ENCODE data around the gene BRSK2.

Gene BRSK2

DNA sequence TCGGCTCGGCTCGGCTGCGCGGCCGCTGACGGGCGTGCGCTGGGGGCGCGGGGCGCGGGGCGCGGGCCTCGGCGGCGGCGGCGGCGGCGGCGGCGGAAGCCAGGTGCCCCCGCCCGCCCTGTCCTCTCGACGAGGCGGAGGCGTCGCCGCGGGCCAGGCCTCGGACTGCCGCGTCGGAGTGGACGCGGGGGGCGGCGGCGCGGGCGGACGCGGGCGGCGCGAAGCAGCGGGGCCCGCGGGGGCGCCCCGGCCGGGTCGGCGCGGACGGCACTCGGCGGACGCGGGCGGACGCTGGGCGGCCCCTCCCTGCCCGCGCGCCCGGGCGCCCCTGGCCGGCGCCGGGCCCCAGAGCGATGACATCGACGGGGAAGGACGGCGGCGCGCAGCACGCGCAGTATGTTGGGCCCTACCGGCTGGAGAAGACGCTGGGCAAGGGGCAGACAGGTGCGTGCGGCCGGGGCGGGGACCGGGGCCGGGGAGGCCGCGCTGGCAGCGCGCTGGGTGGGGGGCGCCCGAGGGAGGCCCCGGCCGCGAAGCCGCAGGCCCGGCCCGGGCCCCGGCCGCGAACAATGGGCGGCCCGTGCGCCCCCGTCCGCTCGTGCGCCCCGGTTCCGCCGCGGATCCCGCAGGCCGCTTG lies at the start of gene BRSK2:
BRSK2 (plus strand) TSS at position 3 of the 637 bp plus-strand sequence; CDS start at position 354, 351 bp downstream.
- TF ChIP-seq CEBPB (IDR thresholded peaks at IDR 0.05) (no peak), NFIC (IDR thresholded peaks at IDR 0.05) (no peak), EP300 (IDR thresholded peaks at IDR 0.05; ENCODE audit: borderline replicate concordance) (no peak), TEAD4 (IDR thresholded peaks at IDR 0.05) (no peak)
- TF ChIP-seq, protein P1, sequence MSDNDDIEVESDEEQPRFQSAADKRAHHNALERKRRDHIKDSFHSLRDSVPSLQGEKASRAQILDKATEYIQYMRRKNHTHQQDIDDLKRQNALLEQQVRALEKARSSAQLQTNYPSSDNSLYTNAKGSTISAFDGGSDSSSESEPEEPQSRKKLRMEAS (IDR thresholded peaks at IDR 0.05): no peak; the same call in 1 of the 2 replicates
- TF ChIP-seq, protein P2, sequence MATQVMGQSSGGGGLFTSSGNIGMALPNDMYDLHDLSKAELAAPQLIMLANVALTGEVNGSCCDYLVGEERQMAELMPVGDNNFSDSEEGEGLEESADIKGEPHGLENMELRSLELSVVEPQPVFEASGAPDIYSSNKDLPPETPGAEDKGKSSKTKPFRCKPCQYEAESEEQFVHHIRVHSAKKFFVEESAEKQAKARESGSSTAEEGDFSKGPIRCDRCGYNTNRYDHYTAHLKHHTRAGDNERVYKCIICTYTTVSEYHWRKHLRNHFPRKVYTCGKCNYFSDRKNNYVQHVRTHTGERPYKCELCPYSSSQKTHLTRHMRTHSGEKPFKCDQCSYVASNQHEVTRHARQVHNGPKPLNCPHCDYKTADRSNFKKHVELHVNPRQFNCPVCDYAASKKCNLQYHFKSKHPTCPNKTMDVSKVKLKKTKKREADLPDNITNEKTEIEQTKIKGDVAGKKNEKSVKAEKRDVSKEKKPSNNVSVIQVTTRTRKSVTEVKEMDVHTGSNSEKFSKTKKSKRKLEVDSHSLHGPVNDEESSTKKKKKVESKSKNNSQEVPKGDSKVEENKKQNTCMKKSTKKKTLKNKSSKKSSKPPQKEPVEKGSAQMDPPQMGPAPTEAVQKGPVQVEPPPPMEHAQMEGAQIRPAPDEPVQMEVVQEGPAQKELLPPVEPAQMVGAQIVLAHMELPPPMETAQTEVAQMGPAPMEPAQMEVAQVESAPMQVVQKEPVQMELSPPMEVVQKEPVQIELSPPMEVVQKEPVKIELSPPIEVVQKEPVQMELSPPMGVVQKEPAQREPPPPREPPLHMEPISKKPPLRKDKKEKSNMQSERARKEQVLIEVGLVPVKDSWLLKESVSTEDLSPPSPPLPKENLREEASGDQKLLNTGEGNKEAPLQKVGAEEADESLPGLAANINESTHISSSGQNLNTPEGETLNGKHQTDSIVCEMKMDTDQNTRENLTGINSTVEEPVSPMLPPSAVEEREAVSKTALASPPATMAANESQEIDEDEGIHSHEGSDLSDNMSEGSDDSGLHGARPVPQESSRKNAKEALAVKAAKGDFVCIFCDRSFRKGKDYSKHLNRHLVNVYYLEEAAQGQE (IDR thresholded peaks at IDR 0.05; ENCODE audit: low read depth): no peak

DNA sequence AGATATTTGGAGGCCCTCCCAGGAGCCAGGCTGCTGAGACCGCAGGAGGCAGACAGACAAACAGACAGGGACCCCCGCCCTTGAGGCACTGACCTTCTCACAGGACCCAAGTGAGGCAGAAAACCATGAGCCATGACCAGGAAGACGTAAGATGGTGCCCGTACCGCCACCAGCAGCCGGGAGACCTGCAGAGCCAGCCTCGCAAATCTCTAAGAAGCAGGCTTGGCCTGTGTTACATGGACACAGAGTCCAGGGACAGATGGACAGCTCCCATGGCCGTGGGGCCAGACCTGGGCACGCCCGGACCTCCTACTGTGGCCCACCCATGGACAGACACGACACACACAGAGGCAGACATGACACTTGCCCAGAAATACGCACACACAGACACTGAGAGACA lies 49.6 kb upstream of the BRSK2 start:
- TF ChIP-seq, protein P2 (IDR thresholded peaks at IDR 0.05; ENCODE audit: low read depth): peak; percentile 28; the same call in 1 of the 2 replicates
- no peak for TF ChIP-seq EP300 (IDR thresholded peaks at IDR 0.05; ENCODE audit: borderline replicate concordance)

DNA sequence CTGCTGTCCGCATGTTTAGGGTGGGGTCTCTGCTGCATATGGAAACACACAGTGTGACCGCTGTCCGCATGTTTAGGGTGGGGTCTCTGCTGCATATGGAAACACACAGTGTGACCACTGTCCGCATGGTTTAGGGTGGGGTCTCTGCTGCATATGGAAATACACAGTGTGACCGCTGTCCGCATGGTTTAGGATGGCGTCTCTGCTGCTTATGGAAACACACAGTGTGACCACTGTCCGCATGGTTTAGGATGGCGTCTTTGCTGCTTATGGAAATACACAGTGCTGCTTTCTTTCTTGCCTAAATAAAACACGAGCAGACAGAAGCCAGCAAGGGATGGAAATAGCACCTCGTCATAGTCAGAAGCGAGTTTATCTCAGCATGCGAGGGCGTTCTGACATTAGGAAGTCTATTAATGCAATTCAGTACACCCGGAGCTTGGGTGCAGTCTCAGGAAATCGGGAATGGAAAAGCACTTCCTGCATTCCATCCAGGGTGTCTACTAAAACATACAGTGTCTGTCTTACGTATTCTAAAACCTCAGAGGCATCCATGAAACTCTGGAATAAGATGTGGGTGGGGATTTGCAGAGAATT lies 47.7 kb upstream of the BRSK2 start:
- TF ChIP-seq RAD21 (IDR thresholded peaks at IDR 0.05; ENCODE audit: low read depth) (no peak), TAF1 (IDR thresholded peaks at IDR 0.05; ENCODE audit: low read depth) (no peak), ZBTB7A (IDR thresholded peaks at IDR 0.05; ENCODE audit: low read depth) (no peak), FOXM1 (IDR thresholded peaks at IDR 0.05; ENCODE audit: borderline replicate concordance, low read depth) (no peak), TEAD4 (IDR thresholded peaks at IDR 0.05) (no peak), EGR1 (IDR thresholded peaks at IDR 0.05) (no peak), EP300 (IDR thresholded peaks at IDR 0.05; ENCODE audit: borderline replicate concordance) (no peak), CREB1 (IDR thresholded peaks at IDR 0.05; ENCODE audit: low read depth) (no peak), CEBPB (IDR thresholded peaks at IDR 0.05) (no peak), TCF12 (IDR thresholded peaks at IDR 0.05; ENCODE audit: low read depth) (no peak), YY1 (IDR thresholded peaks at IDR 0.05; ENCODE audit: low read depth) (no peak), NFIC (IDR thresholded peaks at IDR 0.05) (no peak)
- TF ChIP-seq, protein P2 (IDR thresholded peaks at IDR 0.05; ENCODE audit: low read depth): no peak
- TF ChIP-seq, protein P3, sequence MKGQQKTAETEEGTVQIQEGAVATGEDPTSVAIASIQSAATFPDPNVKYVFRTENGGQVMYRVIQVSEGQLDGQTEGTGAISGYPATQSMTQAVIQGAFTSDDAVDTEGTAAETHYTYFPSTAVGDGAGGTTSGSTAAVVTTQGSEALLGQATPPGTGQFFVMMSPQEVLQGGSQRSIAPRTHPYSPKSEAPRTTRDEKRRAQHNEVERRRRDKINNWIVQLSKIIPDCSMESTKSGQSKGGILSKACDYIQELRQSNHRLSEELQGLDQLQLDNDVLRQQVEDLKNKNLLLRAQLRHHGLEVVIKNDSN (IDR thresholded peaks at IDR 0.05): no peak
- TF ChIP-seq, protein P1 (IDR thresholded peaks at IDR 0.05): no peak

DNA sequence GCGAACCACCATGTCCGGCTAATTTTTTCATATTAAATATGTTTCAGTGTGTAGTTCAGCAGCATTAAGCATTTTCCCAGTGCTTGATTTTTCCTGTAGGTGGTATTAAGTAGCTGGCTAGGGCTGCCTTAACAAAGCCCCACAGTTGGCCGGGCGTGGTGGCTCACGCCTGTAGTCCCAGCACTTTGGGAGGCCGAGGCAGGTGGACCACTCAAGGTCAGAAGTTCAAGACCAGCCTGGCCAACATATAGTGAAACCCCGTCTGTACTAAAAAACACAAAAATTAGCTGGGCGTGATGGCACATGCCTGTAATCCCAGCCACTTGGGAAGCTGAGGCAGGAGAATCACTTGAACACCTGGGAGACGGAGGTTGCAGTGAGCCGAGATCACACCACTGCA lies 46.8 kb upstream of the BRSK2 start:
- TF ChIP-seq FOXM1 (IDR thresholded peaks at IDR 0.05; ENCODE audit: borderline replicate concordance, low read depth) (no peak), EGR1 (IDR thresholded peaks at IDR 0.05) (no peak), ZBTB7A (IDR thresholded peaks at IDR 0.05; ENCODE audit: low read depth) (no peak), EP300 (IDR thresholded peaks at IDR 0.05; ENCODE audit: borderline replicate concordance) (no peak), TAF1 (IDR thresholded peaks at IDR 0.05; ENCODE audit: low read depth) (no peak), CEBPB (IDR thresholded peaks at IDR 0.05) (no peak)
- TF ChIP-seq, protein P2 (IDR thresholded peaks at IDR 0.05; ENCODE audit: low read depth): no peak
- TF ChIP-seq, protein P3 (IDR thresholded peaks at IDR 0.05): no peak
